Panc1 (cell line): ENCODE measurements around the gene ADGRE1. TPM values are rescaled to one million over a fixed set of nuclear protein-coding genes. Genes with fewer than 3 reads are reported as not detected.

ENCODE experiments used
- ATAC-seq: fragments of 200-7000 bp; cut with Tn5 transposase; 2 replicates; pipeline ENCODE4 v1.9.1; 2020; ENCODE audit warnings: mild to moderate bottlenecking, moderate library complexity
- BruUV-seq: library from RNA; stranded (reverse); fragments of 400-500 nt; replicated peaks from 2 replicates; lab custom pipeline; 2021; lab: Mats Ljungman, UMichigan
- CTCF ChIA-PET: fragments of 300-600 bp; sonication (Branson Sonifier 250); formaldehyde crosslinking; loops from one replicate; lab custom pipeline; 2022; ENCODE audit warnings: antibody characterized with exemption; lab: Charles Lee
- POLR2A ChIA-PET: fragments of 300-600 bp; sonication (Branson Sonifier 250); formaldehyde crosslinking; loops from one replicate; lab custom pipeline; 2022; ENCODE audit warnings: antibody characterized with exemption; lab: Charles Lee
- DNase-seq: peaks from one replicate; pipeline ENCODE4 v3.0.0-alpha.2; 2010; ENCODE audit warnings: low read depth, low spot score
- H3K27ac ChIP-seq: 2 replicates; pipeline ENCODE4 v1.5.1; 2011; ENCODE audit warnings: mild to moderate bottlenecking, low read length, inconsistent platforms
- H3K27me3 ChIP-seq: fragments of 200-500 bp; sonication (Bioruptor generic); 2 replicates; pipeline ENCODE4 v1.6.0; 2014; ENCODE audit warnings: low read length, inconsistent platforms; ENCODE audit not compliant: control insufficient read depth, insufficient read depth
- H3K36me3 ChIP-seq: fragments of 200-500 bp; sonication (Bioruptor generic); 2 replicates; pipeline ENCODE4 v1.5.1; 2014; ENCODE audit warnings: inconsistent platforms, mild to moderate bottlenecking, low read length, moderate library complexity; ENCODE audit not compliant: control insufficient read depth, insufficient read depth
- H3K4me1 ChIP-seq: 2 replicates; pipeline ENCODE4 v1.5.1; 2011; ENCODE audit warnings: inconsistent platforms, mild to moderate bottlenecking, low read length, moderate library complexity; ENCODE audit not compliant: control insufficient read depth, insufficient read depth
- H3K4me3 ChIP-seq, 2 experiments: 2 replicates each; pipeline ENCODE4 v1.5.1; 2011 to 2012; ENCODE audit warnings: low read depth in 2 of 2, low read length in 2 of 2, mild to moderate bottlenecking in 2 of 2, inconsistent platforms in 1 of 2, moderate library complexity in 1 of 2
- H3K9me3 ChIP-seq: fragments of 200-500 bp; sonication (Bioruptor generic); 2 replicates; pipeline ENCODE4 v1.5.1; 2014; ENCODE audit warnings: low read depth, mild to moderate bottlenecking, inconsistent platforms, low read length, moderate library complexity; ENCODE audit not compliant: control insufficient read depth, insufficient read depth
- CTCF ChIP-seq: fragments of 450-650 bp; IDR thresholded peaks from 2 replicates; pipeline ENCODE4 v1.5.1; 2017; ENCODE audit warnings: mild to moderate bottlenecking
- POLR2AphosphoS5 ChIP-seq: IDR thresholded peaks from 2 replicates; pipeline ENCODE4 v1.6.1; 2012; ENCODE audit warnings: mild to moderate bottlenecking, low read depth, low read length, moderate library complexity
- REST ChIP-seq, 2 experiments: IDR thresholded peaks; 2 replicates each; pipeline ENCODE4 v1.6.1; 2011 to 2012; ENCODE audit warnings: low read depth in 2 of 2, control low read depth in 1 of 2, low read length in 1 of 2, mild to moderate bottlenecking in 1 of 2, moderate library complexity in 1 of 2; ENCODE audit not compliant: insufficient read depth in 1 of 2
- SIN3A ChIP-seq: IDR thresholded peaks from 2 replicates; pipeline ENCODE4 v1.6.1; 2012; ENCODE audit warnings: low read depth, mild to moderate bottlenecking, low read length, moderate library complexity, borderline replicate concordance; ENCODE audit not compliant: insufficient read depth
- TCF7L2 ChIP-seq: IDR thresholded peaks from 2 replicates; pipeline ENCODE4 v1.6.1; 2011; ENCODE audit warnings: mild to moderate bottlenecking, low read depth, low read length, inconsistent platforms
- in situ Hi-C: cut with HindIII; loops from 2 replicates; pipeline ENCODE4 v1.10.0; 2016; ENCODE audit warnings: low sequenced_read_pairs, low pct_unique_long_range_greater_than_20kb
- intact Hi-C: fragments of 100-400 bp; cut with micrococcal nuclease; formaldehyde crosslinking; loops from one replicate; pipeline ENCODE4 v1.10.0; 2022; ENCODE audit not compliant: unreplicated experiment
- total RNA-seq: library from RNA; stranded (reverse); gene quantifications from one replicate; pipeline ENCODE4 v1.2.1, GENCODE V29; 2021; ENCODE audit not compliant: unreplicated experiment

ADGRE1 gene
- total RNA-seq, 1 experiment from 2014 or later, result 0.08 TPM

- no peak for ATAC-seq
- Histone ChIP-seq H3K36me3 (no peaks in the 10 kb centered on the region), H3K4me3 (no peak overlapping the region), H3K27ac (no peak overlapping the region), H3K4me1 (no peaks in the 10 kb centered on the region), H3K27me3 (peaks cover 2% of the 10 kb centered on the region; the same call in 1 of the 2 replicates), H3K9me3 (no peaks in the 10 kb centered on the region)
- in situ Hi-C loops, result no loop called here
- BruUV-seq, result no TSS peak
- CTCF ChIA-PET, result no interaction called here
- no peak for DNase-seq
- no peak for TF ChIP-seq TCF7L2
- TF ChIP-seq POLR2AphosphoS5, result no peak
- no peak for TF ChIP-seq CTCF
- no peak for TF ChIP-seq REST (IDR thresholded peaks at IDR 0.05; ENCODE audit: insufficient read depth in 1 of 2, low read depth in 2 of 2, low read length in 1 of 2)
- POLR2A ChIA-PET, result no interaction called here
- intact Hi-C loops, result no loop called here
Observed at GRCh38 chr19:6890938-6891337, 3.6 kb downstream of the ADGRE1 start.

- BruUV-seq, result no TSS peak
- intact Hi-C loops, result no loop called here
- H3K9me3 ChIP-seq, result no peaks in the 10 kb centered on the region
- H3K27me3 ChIP-seq, result peaks cover 2% of the 10 kb centered on the region; the same call in 1 of the 2 replicates
- no peaks in the 10 kb centered on the region for H3K4me1 ChIP-seq
- H3K4me3 ChIP-seq, result no peak overlapping the region
- H3K27ac ChIP-seq, result no peak overlapping the region
- ChIA-PET CTCF (no interaction called here), POLR2A (no interaction called here)
- no peak for TF ChIP-seq SIN3A
- TF ChIP-seq TCF7L2, result no peak
- no peak for TF ChIP-seq POLR2AphosphoS5
- TF ChIP-seq REST (IDR thresholded peaks at IDR 0.05; ENCODE audit: insufficient read depth in 1 of 2, low read depth in 2 of 2, low read length in 1 of 2), result no peak
- no peak for TF ChIP-seq CTCF
- no peak for DNase-seq
- in situ Hi-C loops, result no loop called here
- ATAC-seq, result no peak
- H3K36me3 ChIP-seq, result no peaks in the 10 kb centered on the region
Observed at GRCh38 chr19:6891761-6892385, 4.5 kb downstream of the ADGRE1 start.
